ENCODE data around the gene HM13. TPM values are rescaled to one million over a fixed set of nuclear protein-coding genes. Genes with fewer than 3 reads are reported as not detected.

HM13 gene
- total RNA-seq, 2 experiments from 2014 or later = 110 to 111 TPM

- H3K4me1 Mint-ChIP-seq (ENCODE audit: low read depth) = peaks cover 22% of the 10 kb centered on the region
- no peak for DNase-seq
- no peaks in the 10 kb centered on the region for H3K27me3 Mint-ChIP-seq
- H3K4me3 Mint-ChIP-seq = no peak overlapping the region
- peak overlapping the region; percentile 58 for H3K27ac Mint-ChIP-seq
- no peaks in the 10 kb centered on the region for H3K9me3 Mint-ChIP-seq
- peaks cover 57% of the 10 kb centered on the region for H3K36me3 Mint-ChIP-seq
- POLR2A ChIA-PET = interaction anchor here (0.5 to 1.1 kb wide), 2 partner anchors 11 to 43 kb away, joined by 3 read pairs; no protein-coding TSS in a partner anchor
- intact Hi-C loops (cut with micrococcal nuclease) = loop anchor here (1.0 kb wide), 2 partner anchors 8 to 52 kb away; no protein-coding TSS in a partner anchor
- CTCF ChIA-PET = interaction anchor here (0.6 to 29.0 kb wide), 14 partner anchors 10 to 163 kb away, joined by 3 to 1211 read pairs (median 5); partner anchors contain the start of gene ID1
Measured at GRCh38 chr20:31560746-31561598, 46.7 kb downstream of the HM13 start.

- Mint-ChIP-seq H3K4me3 (no peak overlapping the region), H3K9me3 (no peaks in the 10 kb centered on the region), H3K27ac (no peak overlapping the region), H3K36me3 (peaks cover 53% of the 10 kb centered on the region), H3K4me1 (ENCODE audit: low read depth) (peaks cover 33% of the 10 kb centered on the region), H3K27me3 (no peaks in the 10 kb centered on the region)
- POLR2A ChIA-PET = interaction anchor here (1.0 to 1.1 kb wide), 2 partner anchors 11 to 50 kb away, joined by 3 to 4 read pairs; no protein-coding TSS in a partner anchor
- CTCF ChIA-PET = interaction anchor here (0.7 to 29.0 kb wide), 19 partner anchors 9 to 177 kb away, joined by 3 to 1211 read pairs (median 4); partner anchors contain the start of genes ID1 and TPX2
- DNase-seq = no peak
- intact Hi-C loops (cut with micrococcal nuclease) = no loop called here
Measured at GRCh38 chr20:31562241-31562640, 48.0 kb downstream of the HM13 start.

GRCh38 chr20:31564284-31564683 is 50.0 kb downstream of the HM13 start:
- no peak for DNase-seq
- CTCF ChIA-PET = interaction anchor here (9.7 to 29.0 kb wide), 2 partner anchors 7 to 46 kb away, joined by 149 to 1211 read pairs; partner anchors contain the start of gene ID1
- intact Hi-C loops (cut with micrococcal nuclease) = no loop called here
- H3K27me3 Mint-ChIP-seq = no peaks in the 10 kb centered on the region
- no peak overlapping the region for H3K4me3 Mint-ChIP-seq
- POLR2A ChIA-PET = no interaction called here
- H3K36me3 Mint-ChIP-seq = peaks cover 50% of the 10 kb centered on the region
- no peaks in the 10 kb centered on the region for H3K9me3 Mint-ChIP-seq
- H3K4me1 Mint-ChIP-seq (ENCODE audit: low read depth) = peaks cover 37% of the 10 kb centered on the region
- no peak overlapping the region for H3K27ac Mint-ChIP-seq

- Mint-ChIP-seq H3K27ac (peak overlapping the region; percentile 54), H3K9me3 (no peaks in the 10 kb centered on the region), H3K27me3 (no peaks in the 10 kb centered on the region), H3K4me3 (no peak overlapping the region), H3K4me1 (ENCODE audit: low read depth) (peaks cover 29% of the 10 kb centered on the region), H3K36me3 (peaks cover 37% of the 10 kb centered on the region)
- POLR2A ChIA-PET = interaction anchor here (2.1 kb wide), 1 partner anchor 39 kb away, joined by 10 read pairs; the partner anchor contains the start of gene ID1
- DNase-seq = no peak
- intact Hi-C loops (cut with micrococcal nuclease) = no loop called here
- CTCF ChIA-PET = interaction anchor here (1.9 to 29.0 kb wide), 3 partner anchors 6 to 45 kb away, joined by 7 to 1211 read pairs (median 149); partner anchors contain the start of gene ID1
Measured at GRCh38 chr20:31565699-31566318, 51.6 kb downstream of the HM13 start.

- no peak for DNase-seq
- no peaks in the 10 kb centered on the region for H3K9me3 Mint-ChIP-seq
- H3K27me3 Mint-ChIP-seq = no peaks in the 10 kb centered on the region
- H3K36me3 Mint-ChIP-seq = peaks cover 33% of the 10 kb centered on the region
- peak overlapping the region; percentile 40 for H3K27ac Mint-ChIP-seq
- POLR2A ChIA-PET = interaction anchor here (2.1 to 4.3 kb wide), 2 partner anchors 38 to 46 kb away, joined by 10 to 26 read pairs; partner anchors contain the start of gene ID1
- peaks cover 27% of the 10 kb centered on the region for H3K4me1 Mint-ChIP-seq (ENCODE audit: low read depth)
- intact Hi-C loops (cut with micrococcal nuclease) = no loop called here
- CTCF ChIA-PET = interaction anchor here (1.9 to 29.0 kb wide), 3 partner anchors 6 to 44 kb away, joined by 7 to 1211 read pairs (median 149); partner anchors contain the start of gene ID1
- H3K4me3 Mint-ChIP-seq = no peak overlapping the region
Measured at GRCh38 chr20:31566319-31566657, 52.0 kb downstream of the HM13 start.

GRCh38 chr20:31566658-31567379 is 52.6 kb downstream of the HM13 start:
- Mint-ChIP-seq H3K4me1 (ENCODE audit: low read depth) (peaks cover 27% of the 10 kb centered on the region), H3K27ac (peak overlapping the region; percentile 40), H3K36me3 (peaks cover 27% of the 10 kb centered on the region), H3K4me3 (no peak overlapping the region), H3K27me3 (no peaks in the 10 kb centered on the region), H3K9me3 (no peaks in the 10 kb centered on the region)
- DNase-seq = peak; percentile 48
- ChIA-PET POLR2A (interaction anchor here (2.1 to 4.3 kb wide), 2 partner anchors 38 to 46 kb away, joined by 10 to 26 read pairs; partner anchors contain the start of gene ID1), CTCF (interaction anchor here (0.6 to 29.0 kb wide), 10 partner anchors 7 to 157 kb away, joined by 3 to 1211 read pairs (median 4); partner anchors contain the start of gene ID1)
- intact Hi-C loops (cut with micrococcal nuclease) = no loop called here

- POLR2A ChIA-PET = interaction anchor here (2.1 to 4.3 kb wide), 2 partner anchors 37 to 45 kb away, joined by 10 to 26 read pairs; partner anchors contain the start of gene ID1
- no peaks in the 10 kb centered on the region for H3K27me3 Mint-ChIP-seq
- peaks cover 32% of the 10 kb centered on the region for H3K4me1 Mint-ChIP-seq (ENCODE audit: low read depth)
Measured at GRCh38 chr20:31567380-31567720, 53.1 kb downstream of the HM13 start.

GRCh38 chr20:31568041-31568731 is 53.9 kb downstream of the HM13 start:
- DNase-seq = no peak
- Mint-ChIP-seq H3K4me1 (ENCODE audit: low read depth) (peaks cover 36% of the 10 kb centered on the region), H3K36me3 (peaks cover 15% of the 10 kb centered on the region), H3K4me3 (no peak overlapping the region), H3K9me3 (no peaks in the 10 kb centered on the region), H3K27ac (peak overlapping the region; percentile 14), H3K27me3 (no peaks in the 10 kb centered on the region)
- ChIA-PET CTCF (interaction anchor here (0.8 to 29.0 kb wide), 9 partner anchors 8 to 155 kb away, joined by 3 to 1211 read pairs (median 7); partner anchors contain the start of gene ID1), POLR2A (interaction anchor here (4.3 kb wide), 1 partner anchor 44 kb away, joined by 26 read pairs; no protein-coding TSS in a partner anchor)
- intact Hi-C loops (cut with micrococcal nuclease) = no loop called here

More at GRCh38 chr20:31567380-31567720, 53.1 kb downstream of the HM13 start:
- H3K4me3 Mint-ChIP-seq = no peak overlapping the region
- no peak for DNase-seq
- intact Hi-C loops (cut with micrococcal nuclease) = no loop called here
- peak overlapping the region; percentile 40 for H3K27ac Mint-ChIP-seq
- peaks cover 23% of the 10 kb centered on the region for H3K36me3 Mint-ChIP-seq
- CTCF ChIA-PET = interaction anchor here (0.7 to 29.0 kb wide), 11 partner anchors 8 to 156 kb away, joined by 3 to 1211 read pairs (median 4); partner anchors contain the start of gene ID1
- H3K9me3 Mint-ChIP-seq = no peaks in the 10 kb centered on the region

- Mint-ChIP-seq H3K4me1 (ENCODE audit: low read depth) (peaks cover 39% of the 10 kb centered on the region), H3K27me3 (no peaks in the 10 kb centered on the region), H3K27ac (peak overlapping the region; percentile 42), H3K4me3 (no peak overlapping the region), H3K36me3 (peaks cover 15% of the 10 kb centered on the region), H3K9me3 (no peaks in the 10 kb centered on the region)
- no peak for DNase-seq
- ChIA-PET POLR2A (interaction anchor here (4.3 kb wide), 1 partner anchor 44 kb away, joined by 26 read pairs; no protein-coding TSS in a partner anchor), CTCF (interaction anchor here (0.9 to 29.0 kb wide), 10 partner anchors 9 to 155 kb away, joined by 3 to 1211 read pairs (median 7); partner anchors contain the start of gene ID1)
- intact Hi-C loops (cut with micrococcal nuclease) = loop anchor here (1.0 kb wide), 2 partner anchors 8 to 45 kb away; no protein-coding TSS in a partner anchor
Measured at GRCh38 chr20:31568773-31569162, 54.5 kb downstream of the HM13 start.

- Mint-ChIP-seq H3K27ac (peak overlapping the region; percentile 54), H3K4me3 (no peak overlapping the region), H3K36me3 (peaks cover 10% of the 10 kb centered on the region), H3K9me3 (no peaks in the 10 kb centered on the region), H3K27me3 (no peaks in the 10 kb centered on the region), H3K4me1 (ENCODE audit: low read depth) (peaks cover 44% of the 10 kb centered on the region)
- intact Hi-C loops (cut with micrococcal nuclease) = loop anchor here (1.0 kb wide), 2 partner anchors 9 to 44 kb away; no protein-coding TSS in a partner anchor
- DNase-seq = peak; percentile 75
- CTCF ChIA-PET = interaction anchor here (0.7 to 29.0 kb wide), 14 partner anchors 9 to 171 kb away, joined by 3 to 1211 read pairs (median 6); partner anchors contain the start of gene ID1
- POLR2A ChIA-PET = interaction anchor here (1.0 to 4.3 kb wide), 2 partner anchors 43 to 154 kb away, joined by 3 to 26 read pairs; no protein-coding TSS in a partner anchor
Measured at GRCh38 chr20:31569163-31570020, 55.1 kb downstream of the HM13 start.

Data from activated CD4-positive, alpha-beta memory T cell treated with anti-CD3 and anti-CD28 coated beads for 36 hours (primary cell).